Left ventricle myocardium inferior (tissue), 1 donor: ENCODE results near the gene CMIP. TPM values are rescaled to one million over a fixed set of nuclear protein-coding genes. Genes with fewer than 3 reads are reported as not detected.

Source experiments
- DNase-seq: peaks from one replicate; pipeline ENCODE4 v3.0.0-alpha.2; 2020
- H3K27ac ChIP-seq: fragments of 200-600 bp; replicated peaks from 2 replicates; pipeline ENCODE4 v1.8.0; 2021
- H3K27me3 ChIP-seq: fragments of 200-600 bp; 2 replicates; pipeline ENCODE4 v1.8.0; 2021; ENCODE audit warnings: low read depth
- H3K36me3 ChIP-seq: fragments of 200-600 bp; 2 replicates; pipeline ENCODE4 v1.8.0; 2021
- H3K4me1 ChIP-seq: fragments of 200-600 bp; 2 replicates; pipeline ENCODE4 v1.8.0; 2021
- H3K4me3 ChIP-seq: fragments of 200-600 bp; 2 replicates; pipeline ENCODE4 v1.8.0; 2021; ENCODE audit warnings: mild to moderate bottlenecking, moderate library complexity
- H3K9me3 ChIP-seq: fragments of 200-600 bp; replicated peaks from 2 replicates; pipeline ENCODE4 v1.8.0; 2021
- CTCF ChIP-seq: fragments of 200-600 bp; IDR thresholded peaks from 2 replicates; pipeline ENCODE4 v1.8.0; 2021; ENCODE audit warnings: antibody characterized with exemption, mild to moderate bottlenecking, borderline replicate concordance
- intact Hi-C: fragments of 100-400 bp; cut with micrococcal nuclease; formaldehyde crosslinking; loops from one replicate; pipeline ENCODE4 v1.11.0; 2022
- microRNA-seq: library from miRNA; unstranded; fragments of <30 nt; microRNA quantifications from one replicate; pipeline ENCODE4 v1.2.0, GENCODE V29; 2020
- total RNA-seq: library from RNA; stranded (reverse); fragmentation: NEBNext Ultra II Directional; extraction: Animal tissue kit (Norgen Biotek cat#: 25700); gene quantifications from one replicate; pipeline ENCODE4 v1.2.1, GENCODE V29; 2021
- donor health status: DM: no; HTN: yes; CAD: no; lungs with severe emphysema.

Gene CMIP
- total RNA-seq, 1 donor from 2014 or later: 11.2 TPM

DNA sequence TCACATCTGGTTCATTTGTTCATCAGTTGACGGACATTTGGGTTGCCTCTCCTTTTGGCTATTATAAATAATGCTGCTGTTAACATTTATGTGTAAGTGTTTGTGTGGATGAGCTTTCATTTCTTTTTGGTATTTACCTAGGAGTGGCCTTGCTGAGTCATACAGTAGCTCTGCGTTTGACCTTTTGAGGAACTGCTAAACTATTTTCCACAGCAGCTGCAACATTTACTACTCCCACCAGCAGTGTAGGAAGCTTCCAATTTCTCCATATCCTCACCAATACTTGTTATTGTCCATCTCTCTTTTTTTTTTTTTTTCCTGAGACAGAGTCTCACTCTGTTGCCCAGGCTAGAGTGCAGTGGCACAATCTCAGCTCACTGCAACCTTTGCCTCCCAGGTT lies 313.8 kb downstream of the CMIP start:
- no peak overlapping the region for H3K27ac ChIP-seq
- H3K4me1 ChIP-seq: peaks cover 14% of the 10 kb centered on the region
- intact Hi-C loops: no loop called here
- no peak for TF ChIP-seq CTCF
- H3K36me3 ChIP-seq: no peaks in the 10 kb centered on the region
- H3K9me3 ChIP-seq: no peaks in the 10 kb centered on the region
- no peak overlapping the region for H3K4me3 ChIP-seq
- H3K27me3 ChIP-seq: no peaks in the 10 kb centered on the region
- DNase-seq: no peak

Small RNA genes within 50 kb of the gene (microRNA-seq; reads per million reads assigned to microRNA genes)
- not detected for gene MIR6504
- not detected for gene MIR7854

Other genes starting within 250 kb of the CMIP start
- gene BCO1, start 206.1 kb upstream of the CMIP start, total RNA-seq: not detected
- gene GAN, start 129.8 kb upstream of the CMIP start, total RNA-seq: 9.0 TPM